WERI-Rb-1 (cell line): Measurements from ENCODE around the gene VWA3B.

Experiments used
- DNase-seq: peaks from one replicate; pipeline ENCODE4 v3.0.0-alpha.2; 2020
- H3K27ac ChIP-seq: fragments of 250-450 bp; sonication (Bioruptor Pico); 2 replicates; pipeline ENCODE4 v1.5.1; 2020; ENCODE audit warnings: mild to moderate bottlenecking, moderate library complexity
- H3K27me3 ChIP-seq: fragments of 250-450 bp; sonication (Bioruptor Pico); 2 replicates; pipeline ENCODE4 v1.5.1; 2021; ENCODE audit warnings: mild to moderate bottlenecking, low read depth, moderate library complexity; ENCODE audit not compliant: insufficient read depth, severe bottlenecking
- H3K36me3 ChIP-seq: fragments of 250-450 bp; sonication (Bioruptor Pico); 2 replicates; pipeline ENCODE4 v1.5.1; 2020; ENCODE audit warnings: mild to moderate bottlenecking, moderate library complexity
- H3K4me3 ChIP-seq: 2 replicates; pipeline ENCODE4 v1.5.1; 2011; ENCODE audit warnings: low read depth, mild to moderate bottlenecking, control low read depth, low read length
- H3K9me3 ChIP-seq: fragments of 250-450 bp; sonication (Bioruptor Pico); 2 replicates; pipeline ENCODE4 v1.5.1; 2021; ENCODE audit warnings: mild to moderate bottlenecking, moderate library complexity; ENCODE audit not compliant: severe bottlenecking
- CTCF ChIP-seq: IDR thresholded peaks from 2 replicates; pipeline ENCODE4 v1.5.1; 2011; ENCODE audit warnings: low read depth, mild to moderate bottlenecking, control low read depth, inconsistent platforms, low read length

The VWA3B gene

GRCh38 chr2:98295721-98296414 is 208.9 kb downstream of the VWA3B start:
- peak; percentile 35 for DNase-seq
- H3K27ac ChIP-seq = no peak overlapping the region
- H3K27me3 ChIP-seq = no peaks in the 10 kb centered on the region
- no peaks in the 10 kb centered on the region for H3K9me3 ChIP-seq
- TF ChIP-seq CTCF = peak; percentile 62
- H3K36me3 ChIP-seq = no peaks in the 10 kb centered on the region
- H3K4me3 ChIP-seq = no peak overlapping the region

- Histone ChIP-seq H3K36me3 (no peaks in the 10 kb centered on the region), H3K27me3 (no peaks in the 10 kb centered on the region), H3K9me3 (no peaks in the 10 kb centered on the region), H3K4me3 (no peak overlapping the region), H3K27ac (no peak overlapping the region)
- TF ChIP-seq CTCF = no peak
- DNase-seq = no peak
Measured at GRCh38 chr2:98296440-98296839, 209.5 kb downstream of the VWA3B start.

GRCh38 chr2:98297817-98298682 is 211.1 kb downstream of the VWA3B start:
- Histone ChIP-seq H3K4me3 (no peak overlapping the region), H3K27ac (no peak overlapping the region), H3K36me3 (no peaks in the 10 kb centered on the region), H3K27me3 (no peaks in the 10 kb centered on the region), H3K9me3 (no peaks in the 10 kb centered on the region)
- TF ChIP-seq CTCF = peak; percentile 61
- DNase-seq = peak; percentile 23

GRCh38 chr2:98298683-98299164 is 211.8 kb downstream of the VWA3B start:
- no peak for TF ChIP-seq CTCF
- DNase-seq = no peak
- Histone ChIP-seq H3K9me3 (no peaks in the 10 kb centered on the region), H3K27me3 (no peaks in the 10 kb centered on the region), H3K36me3 (no peaks in the 10 kb centered on the region), H3K27ac (no peak overlapping the region), H3K4me3 (no peak overlapping the region)

GRCh38 chr2:98299211-98299905 is 212.4 kb downstream of the VWA3B start:
- H3K27ac ChIP-seq = peak overlapping the region; percentile 1; the same call in 1 of the 2 replicates
- H3K4me3 ChIP-seq = no peak overlapping the region
- DNase-seq = peak; percentile 73
- H3K9me3 ChIP-seq = no peaks in the 10 kb centered on the region
- H3K27me3 ChIP-seq = no peaks in the 10 kb centered on the region
- no peak for TF ChIP-seq CTCF
- H3K36me3 ChIP-seq = no peaks in the 10 kb centered on the region
